Endothelial cell of umbilical vein (primary cell): ENCODE results near the gene STX5.

Experiments used
- CTCF ChIP-seq, 2 donors: IDR thresholded peaks; 1 replicate in 1 of 2; 2 replicates in 1 of 2; pipeline ENCODE4 v1.5.1; 2011; ENCODE audit warnings: low read length in 2 of 2, mild to moderate bottlenecking in 2 of 2, moderate library complexity in 2 of 2, control low read depth in 1 of 2, inconsistent platforms in 1 of 2, low read depth in 1 of 2; ENCODE audit not compliant: insufficient read depth in 1 of 2; ENCODE audit errors: extremely low read depth in 1 of 2
- EZH2 ChIP-seq: IDR thresholded peaks from 2 replicates; pipeline ENCODE4 v1.6.1; 2012; ENCODE audit warnings: borderline replicate concordance, low read depth, mild to moderate bottlenecking, moderate library complexity, low read length, inconsistent platforms; ENCODE audit not compliant: severe bottlenecking
- GATA2 ChIP-seq: IDR thresholded peaks from 2 replicates; pipeline ENCODE4 v1.7.0; 2011; ENCODE audit warnings: low read depth, mild to moderate bottlenecking, moderate library complexity, mixed read lengths, low read length; ENCODE audit not compliant: insufficient read length, insufficient read depth
- JUN ChIP-seq: IDR thresholded peaks from 2 replicates; pipeline ENCODE4 v1.6.1; 2011; ENCODE audit warnings: borderline replicate concordance, low read depth; ENCODE audit not compliant: insufficient read length, insufficient read depth
- MAX ChIP-seq: IDR thresholded peaks from 2 replicates; pipeline ENCODE4 v1.6.1; 2011; ENCODE audit not compliant: insufficient read depth, insufficient read length
- POLR2A ChIP-seq: IDR thresholded peaks from 2 replicates; pipeline ENCODE4 v1.6.1; 2012; ENCODE audit warnings: low read depth, mild to moderate bottlenecking, control low read depth, low read length
- POLR2AphosphoS5 ChIP-seq: IDR thresholded peaks from 2 replicates; pipeline ENCODE4 v1.6.1; 2012; ENCODE audit warnings: low read depth, mild to moderate bottlenecking, control low read depth, low read length, moderate library complexity; ENCODE audit not compliant: insufficient read depth

GRCh38 chr11:62874851-62875250 lies 43.0 kb upstream of the STX5 start:
- no peak for TF ChIP-seq POLR2A
- no peak for TF ChIP-seq CTCF (IDR thresholded peaks at IDR 0.05; ENCODE audit: extremely low read depth in 1 of 2, insufficient read depth in 1 of 2, low read depth in 1 of 2, low read length in 2 of 2)
- TF ChIP-seq POLR2AphosphoS5, result no peak
- TF ChIP-seq EZH2, result no peak
- no peak for TF ChIP-seq MAX
- TF ChIP-seq GATA2, result no peak
- no peak for TF ChIP-seq JUN
